NCI-H146 treated with DMSO at 0.1 percent for 48 hours (cell line): ENCODE results near the gene ZNF234.
"Not testable (repeated sequence)": the region's sequence is repeated elsewhere in the genome, so short reads cannot be mapped to it uniquely, and the experiment has no call there.

Source experiments
- DNase-seq: peaks from one replicate; lab custom pipeline; 2025; ENCODE audit not compliant: unreplicated experiment; lab: John Stamatoyannopoulos, UW

ZNF234 gene

GRCh38 chr19:44180968-44181367 is 39.6 kb downstream of the ZNF234 start:
- no peak for DNase-seq

- DNase-seq = no peak
Observed at GRCh38 chr19:44182145-44182544, 40.8 kb downstream of the ZNF234 start.

GRCh38 chr19:44190020-44190419 is 48.7 kb downstream of the ZNF234 start:
- no peak for DNase-seq

GRCh38 chr19:44192127-44192526 is 50.8 kb downstream of the ZNF234 start:
- DNase-seq = no peak

- no peak for DNase-seq
Observed at GRCh38 chr19:44196772-44197171, 55.4 kb downstream of the ZNF234 start.

GRCh38 chr19:44202470-44202869 is 61.1 kb downstream of the ZNF234 start:
- no peak for DNase-seq

GRCh38 chr19:44202974-44203373 is 61.6 kb downstream of the ZNF234 start:
- DNase-seq = no peak

GRCh38 chr19:44203877-44204276 is 62.5 kb downstream of the ZNF234 start:
- DNase-seq = not testable (repeated sequence)

- DNase-seq = no peak
Observed at GRCh38 chr19:44204772-44205171, 63.4 kb downstream of the ZNF234 start.

GRCh38 chr19:44207126-44207803 is 65.9 kb downstream of the ZNF234 start:
- DNase-seq = peak; percentile 85
